Natural killer cell (primary cell): ENCODE measurements around the gene MRAS. TPM values are rescaled to one million over a fixed set of nuclear protein-coding genes. Genes with fewer than 3 reads are reported as not detected.

Experiments used
- ATAC-seq, 3 donors: fragments of 150-1000 bp in 2 of 3; fragments of 200-7000 bp in 1 of 3; cut with Tn5 transposase; 1 replicate in 1 of 3; 2 replicates in 2 of 3; pipeline ENCODE4 v1.10.0; 2021; ENCODE audit warnings: mild to moderate bottlenecking in 2 of 3, moderate library complexity in 2 of 3
- DNase-seq, 2 donors: peaks; one replicate each; pipeline versions ENCODE4 v3.0.0 to v3.0.0-alpha.2; 2013 to 2021; ENCODE audit warnings: mixed read lengths in 1 of 2
- H3K27ac ChIP-seq: one replicate; pipeline ENCODE4 v1.5.1; 2013; ENCODE audit warnings: mild to moderate bottlenecking, low read length
- H3K27me3 ChIP-seq: one replicate; pipeline ENCODE4 v1.6.1; 2013; ENCODE audit warnings: low read length; ENCODE audit not compliant: control insufficient read depth, insufficient read depth
- H3K36me3 ChIP-seq: one replicate; pipeline ENCODE4 v1.6.1; 2013; ENCODE audit warnings: low read length; ENCODE audit not compliant: control insufficient read depth, insufficient read depth
- H3K4me1 ChIP-seq: one replicate; pipeline ENCODE4 v1.6.1; 2013; ENCODE audit warnings: low read length; ENCODE audit not compliant: control insufficient read depth, insufficient read depth
- H3K4me3 ChIP-seq: one replicate; pipeline ENCODE4 v1.5.1; 2013; ENCODE audit warnings: low read length
- H3K9me3 ChIP-seq: one replicate; pipeline ENCODE4 v1.6.1; 2013; ENCODE audit warnings: low read length; ENCODE audit not compliant: control insufficient read depth, insufficient read depth
- H3K27ac Mint-ChIP-seq, 2 donors: one replicate each; pipeline ENCODE4 v1.8.0; 2022; ENCODE audit warnings: mild to moderate bottlenecking in 2 of 2, mixed read lengths in 2 of 2, moderate library complexity in 1 of 2
- H3K27me3 Mint-ChIP-seq, 2 donors: one replicate each; pipeline ENCODE4 v1.8.0; 2022; ENCODE audit warnings: low read depth in 2 of 2, mixed read lengths in 2 of 2
- H3K36me3 Mint-ChIP-seq: one replicate; pipeline ENCODE4 v1.8.0; 2022; ENCODE audit warnings: mixed read lengths
- H3K4me1 Mint-ChIP-seq, 2 donors: one replicate each; pipeline ENCODE4 v1.8.0; 2022; ENCODE audit warnings: mixed read lengths in 2 of 2
- H3K4me3 Mint-ChIP-seq: one replicate; pipeline ENCODE4 v1.8.0; 2022; ENCODE audit warnings: mild to moderate bottlenecking, moderate library complexity, mixed read lengths
- H3K9me3 Mint-ChIP-seq, 2 donors: one replicate each; pipeline ENCODE4 v1.8.0; 2022; ENCODE audit warnings: mixed read lengths in 2 of 2
- CTCF ChIP-seq: fragments of 200-600 bp; IDR thresholded peaks from one replicate; pipeline ENCODE4 v1.8.0; 2022; ENCODE audit warnings: antibody characterized with exemption
- WGBS: methylation state at CpG from one replicate; pipeline ENCODE4 v1.1.7; 2013; ENCODE audit warnings: missing lambda C conversion rate; ENCODE audit not compliant: insufficient coverage; 5-methylcytosine and 5-hydroxymethylcytosine counted together
- intact Hi-C: fragments of 100-400 bp; cut with micrococcal nuclease; formaldehyde crosslinking; loops from one replicate; pipeline ENCODE4 v1.14.2; 2022
- total RNA-seq, 4 donors: library from RNA; stranded (reverse); fragments of 120-200 nt in 1 of 4; gene quantifications; one replicate each; pipeline versions ENCODE4 v1.2.3 to v1.2.4, GENCODE V29; 2013 to 2022

The MRAS gene
- total RNA-seq, 3 donors from 2014 or later (not counting 1 experiment from before 2014, with no cell fraction given) = 1.2 to 4.9 (median 2.4) TPM

- Mint-ChIP-seq H3K4me1 (peaks cover 20 to 25% of the 10 kb centered on the region in 2 donors), H3K27me3 (no peaks in the 10 kb centered on the region), H3K27ac (no peak overlapping the region), H3K4me3 (peak overlapping the region; percentile 8), H3K36me3 (no peaks in the 10 kb centered on the region), H3K9me3 (no peaks in the 10 kb centered on the region)
- peak; percentile 27 for TF ChIP-seq CTCF
- Histone ChIP-seq H3K4me1 (peaks cover 4% of the 10 kb centered on the region), H3K27ac (no peak overlapping the region), H3K9me3 (no peaks in the 10 kb centered on the region), H3K4me3 (no peak overlapping the region), H3K36me3 (no peaks in the 10 kb centered on the region), H3K27me3 (no peaks in the 10 kb centered on the region)
- ATAC-seq (no peak), DNase-seq (peak in 1 of 2 donors; percentile 49)
- intact Hi-C loops = no loop called here
- 33% methylated on average over 2 of the region's 4 CpGs for WGBS
These were observed 15.8 kb upstream of the MRAS start for GRCh38 chr3:138332472-138333073.

GRCh38 chr3:138334608-138335007 is 13.8 kb upstream of the MRAS start:
- no peak for DNase-seq
- Histone ChIP-seq H3K27me3 (no peaks in the 10 kb centered on the region), H3K4me3 (no peak overlapping the region), H3K9me3 (no peaks in the 10 kb centered on the region), H3K4me1 (peaks cover 4% of the 10 kb centered on the region), H3K36me3 (no peaks in the 10 kb centered on the region), H3K27ac (no peak overlapping the region)
- H3K4me1 Mint-ChIP-seq = peaks cover 6 to 7% of the 10 kb centered on the region in 2 donors
- no peak for ATAC-seq
- H3K36me3 Mint-ChIP-seq = no peaks in the 10 kb centered on the region
- intact Hi-C loops = no loop called here
- H3K9me3 Mint-ChIP-seq = no peaks in the 10 kb centered on the region
- no peak overlapping the region for H3K4me3 Mint-ChIP-seq
- 88% methylated on average over 4 of the region's 4 CpGs for WGBS
- peaks cover 0 to 1% of the 10 kb centered on the region in 2 donors for H3K27me3 Mint-ChIP-seq
- TF ChIP-seq CTCF = no peak
- no peak overlapping the region for H3K27ac Mint-ChIP-seq

- TF ChIP-seq CTCF = no peak
- Mint-ChIP-seq H3K4me3 (no peak overlapping the region), H3K36me3 (no peaks in the 10 kb centered on the region), H3K27me3 (peaks cover 0 to 2% of the 10 kb centered on the region in 2 donors), H3K4me1 (no peaks in the 10 kb centered on the region), H3K9me3 (no peaks in the 10 kb centered on the region), H3K27ac (no peak overlapping the region)
- ATAC-seq (no peak), DNase-seq (no peak)
- 90% methylated on average over 4 of the region's 4 CpGs for WGBS
- H3K4me3 ChIP-seq = no peak overlapping the region
- intact Hi-C loops = no loop called here
- no peak overlapping the region for H3K27ac ChIP-seq
- no peaks in the 10 kb centered on the region for H3K4me1 ChIP-seq
- no peaks in the 10 kb centered on the region for H3K27me3 ChIP-seq
- H3K9me3 ChIP-seq = no peaks in the 10 kb centered on the region
- H3K36me3 ChIP-seq = no peaks in the 10 kb centered on the region
These were observed 11.9 kb upstream of the MRAS start for GRCh38 chr3:138336454-138336999.

GRCh38 chr3:138338244-138338643 is 10.1 kb upstream of the MRAS start:
- H3K9me3 Mint-ChIP-seq = no peaks in the 10 kb centered on the region
- no peaks in the 10 kb centered on the region for H3K36me3 ChIP-seq
- no peaks in the 10 kb centered on the region for H3K4me1 ChIP-seq
- DNase-seq (no peak), ATAC-seq (no peak)
- intact Hi-C loops = no loop called here
- no peaks in the 10 kb centered on the region for H3K9me3 ChIP-seq
- H3K36me3 Mint-ChIP-seq = no peaks in the 10 kb centered on the region
- 66% methylated on average over 5 of the region's 5 CpGs for WGBS
- H3K27ac Mint-ChIP-seq = no peak overlapping the region
- H3K4me3 Mint-ChIP-seq = no peak overlapping the region
- no peaks in the 10 kb centered on the region for H3K27me3 ChIP-seq
- H3K27ac ChIP-seq = no peak overlapping the region
- H3K4me3 ChIP-seq = no peak overlapping the region
- peaks cover 0 to 2% of the 10 kb centered on the region in 2 donors for H3K27me3 Mint-ChIP-seq
- H3K4me1 Mint-ChIP-seq = no peaks in the 10 kb centered on the region
- no peak for TF ChIP-seq CTCF
